Stimulated activated CD8-positive, alpha-beta memory T cell treated with anti-CD3 and anti-CD28 coated beads, Interleukin-12 subunit alpha, Interleukin-12 subunit beta, amount 100 ng/mL, for 24 hours (primary cell): ENCODE results near the gene CARD14.
"Not testable (repeated sequence)": the region's sequence is repeated elsewhere in the genome, so short reads cannot be mapped to it uniquely, and the experiment has no call there.

ENCODE experiments used
- DNase-seq: peaks from one replicate; pipeline ENCODE4 v3.0.0-alpha.2; 2020; ENCODE audit errors: extremely low read depth

The CARD14 gene

GRCh38 chr17:80248894-80249710 lies 79.3 kb downstream of the CARD14 start:
- no peak for DNase-seq

DNA sequence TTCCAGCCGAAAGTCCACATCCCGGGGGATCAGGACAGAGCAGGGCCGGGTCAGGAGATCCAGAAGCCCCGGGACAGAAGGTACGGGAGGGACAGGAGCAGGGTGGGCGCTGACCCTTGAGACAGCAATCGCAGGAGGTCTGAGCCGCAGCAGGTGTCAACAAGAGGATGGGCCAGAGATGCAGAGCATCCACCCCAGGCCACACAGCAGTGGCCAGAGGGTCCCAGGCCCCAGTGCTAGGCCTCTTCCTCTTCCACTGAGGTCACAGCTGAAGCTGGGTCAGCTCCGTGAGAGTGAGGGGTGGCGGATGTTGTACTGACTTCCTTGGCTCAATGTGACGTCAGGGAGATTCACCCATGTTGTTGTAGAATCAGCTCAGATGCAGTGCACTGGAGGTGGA lies 82.1 kb downstream of the CARD14 start:
- no peak for DNase-seq

DNA sequence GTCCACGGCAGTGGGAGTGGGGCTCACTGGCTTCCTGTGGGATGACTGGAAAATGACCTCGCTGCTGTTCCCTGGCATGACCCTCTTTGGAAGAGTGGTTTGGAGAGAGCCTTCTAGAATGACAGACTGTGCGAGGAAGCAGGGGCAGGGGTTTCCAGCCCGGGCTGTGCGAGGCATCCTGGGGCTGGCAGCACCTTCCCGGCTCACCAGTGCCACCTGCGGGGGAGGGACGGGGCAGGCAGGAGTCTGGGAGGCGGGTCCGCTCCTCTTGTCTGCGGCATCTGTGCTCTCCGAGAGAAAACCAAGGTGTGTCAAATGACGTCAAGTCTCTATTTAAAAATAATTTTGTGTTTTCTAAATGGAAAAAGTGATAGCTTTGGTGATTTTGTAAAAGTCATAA lies 83.0 kb downstream of the CARD14 start:
- DNase-seq, result no peak

GRCh38 chr17:80253631-80254395 lies 84.0 kb downstream of the CARD14 start:
- DNase-seq, result no peak

- no peak for DNase-seq
Observed at GRCh38 chr17:80254396-80255251, 84.8 kb downstream of the CARD14 start.

- DNase-seq, result no peak
Observed at GRCh38 chr17:80256034-80256350, 86.2 kb downstream of the CARD14 start.

- no peak for DNase-seq
Observed at GRCh38 chr17:80257716-80258213, 87.9 kb downstream of the CARD14 start.

GRCh38 chr17:80258296-80258695 lies 88.5 kb downstream of the CARD14 start:
- DNase-seq, result not testable (repeated sequence)
